HepG2 (cell line): Measurements from ENCODE around the gene ZNRF3. TPM values are rescaled to one million over a fixed set of nuclear protein-coding genes. Genes with fewer than 3 reads are reported as not detected.

Experiments used
- E2F2 ChIP-seq: sonication (generic); formaldehyde crosslinking; IDR thresholded peaks from 2 replicates; pipeline ENCODE4 v1.4.0; 2020; ENCODE audit warnings: missing genetic modification reagents, borderline replicate concordance
- ELF1 ChIP-seq: sonication (generic); formaldehyde crosslinking; IDR thresholded peaks from 2 replicates; pipeline ENCODE4 v1.4.0; 2020; ENCODE audit warnings: missing genetic modification reagents
- EZH2 ChIP-seq: conservative IDR thresholded peaks from 2 replicates; pipeline ENCODE4 v1.6.1; 2012; ENCODE audit warnings: mild to moderate bottlenecking, low read depth, low read length, moderate library complexity
- GATA4 ChIP-seq: sonication (generic); IDR thresholded peaks from 2 replicates; pipeline ENCODE4 v1.6.1; 2016; ENCODE audit warnings: antibody characterized with exemption, low read depth, borderline replicate concordance
- GMEB1 ChIP-seq: sonication (generic); formaldehyde crosslinking; IDR thresholded peaks from 2 replicates; pipeline ENCODE4 v1.5.1; 2020; ENCODE audit warnings: missing genetic modification reagents, mild to moderate bottlenecking, borderline replicate concordance
- JUND ChIP-seq: sonication (generic); formaldehyde crosslinking; IDR thresholded peaks from 2 replicates; pipeline ENCODE4 v1.8.0; 2022; ENCODE audit warnings: mild to moderate bottlenecking, missing genetic modification reagents
- MIER3 ChIP-seq: IDR thresholded peaks from 2 replicates; pipeline ENCODE4 v1.6.1; 2016; ENCODE audit warnings: missing compliant biosample characterization, borderline replicate concordance
- NBN ChIP-seq: fragments of 450-650 bp; conservative IDR thresholded peaks from 2 replicates; pipeline ENCODE4 v1.6.1; 2017
- NR2F1 ChIP-seq, 2 experiments: fragments of 450-650 bp in 1 of 2; formaldehyde crosslinking in 1 of 2; IDR thresholded peaks; 2 replicates each; pipeline versions ENCODE4 v1.5.0 to v1.6.1; 2016 to 2020; ENCODE audit warnings: mild to moderate bottlenecking in 1 of 2, missing compliant biosample characterization in 1 of 2, missing genetic modification reagents in 1 of 2, moderate library complexity in 1 of 2
- PCBP1 ChIP-seq: fragments of 200-400 bp; formaldehyde crosslinking; IDR thresholded peaks from 2 replicates; pipeline ENCODE4 v1.6.1; 2017; ENCODE audit warnings: mild to moderate bottlenecking, low read depth, low read length, borderline replicate concordance
- POLR2G ChIP-seq: fragments of 200-400 bp; formaldehyde crosslinking; IDR thresholded peaks from 2 replicates; pipeline ENCODE4 v1.6.1; 2018; ENCODE audit warnings: mild to moderate bottlenecking, low read depth, low read length, moderate library complexity
- REXO4 ChIP-seq: sonication (generic); formaldehyde crosslinking; IDR thresholded peaks from 2 replicates; pipeline ENCODE4 v1.8.0; 2022; ENCODE audit warnings: missing genetic modification reagents, mild to moderate bottlenecking, borderline replicate concordance
- SOX6 ChIP-seq, 2 experiments: fragments of 450-650 bp in 1 of 2; sonication (generic) in 1 of 2; formaldehyde crosslinking in 1 of 2; IDR thresholded peaks; 2 replicates each; pipeline versions ENCODE4 v1.4.0 to v1.6.1; 2017 to 2020; ENCODE audit warnings: antibody characterized with exemption in 1 of 2, mild to moderate bottlenecking in 1 of 2, missing genetic modification reagents in 1 of 2
- XBP1 ChIP-seq: sonication (generic); formaldehyde crosslinking; IDR thresholded peaks from 2 replicates; pipeline ENCODE4 v1.5.0; 2020; ENCODE audit warnings: missing genetic modification reagents
- ZBTB10 ChIP-seq: sonication (generic); formaldehyde crosslinking; IDR thresholded peaks from 2 replicates; pipeline ENCODE4 v1.4.0; 2020; ENCODE audit warnings: missing genetic modification reagents, borderline replicate concordance
- ZNF337 ChIP-seq: sonication (generic); formaldehyde crosslinking; IDR thresholded peaks from 2 replicates; pipeline ENCODE4 v1.5.1; 2020; ENCODE audit warnings: missing genetic modification reagents, low read depth, mild to moderate bottlenecking, borderline replicate concordance
- ZNF430 ChIP-seq: sonication (generic); formaldehyde crosslinking; IDR thresholded peaks from 2 replicates; pipeline ENCODE4 v1.9.0; 2021; ENCODE audit warnings: mild to moderate bottlenecking, missing genetic modification reagents
- ZNF740 ChIP-seq: sonication (generic); formaldehyde crosslinking; IDR thresholded peaks from 2 replicates; pipeline ENCODE4 v1.4.0; 2020; ENCODE audit warnings: missing genetic modification reagents
- polyA plus RNA-seq, 8 experiments: library from polyadenylated mRNA; depleted of rRNA in 3 of 8; stranded (reverse) in 7 of 8; unstranded in 1 of 8; fragments of >200 nt; fragmentation: Illumina TruSeq in 4 of 8; extraction: Trizol in 4 of 8; gene quantifications; 2 replicates each; pipeline versions ENCODE4 v1.2.1 to v1.2.3, GENCODE V29; 2011 to 2016; ENCODE audit warnings: low read depth in 4 of 8, missing spikeins in 1 of 8, mixed read lengths in 1 of 8; ENCODE audit not compliant: insufficient read depth in 1 of 8
- total RNA-seq, 5 experiments: library from RNA; depleted of rRNA; stranded (reverse); fragments of >200 nt; fragmentation: Illumina TruSeq; extraction: Trizol; gene quantifications; 2 replicates each; pipeline ENCODE4 v1.2.3, GENCODE V29; 2016; ENCODE audit warnings: low read depth in 1 of 5
- TF ChIP-seq, protein P1 (sequence below): IDR thresholded peaks from 2 replicates; pipeline ENCODE4 v1.6.1; 2016; ENCODE audit warnings: missing compliant biosample characterization, missing genetic modification reagents, borderline replicate concordance

Gene ZNRF3
- total and polyA plus RNA-seq, 2 of the 13 experiments (the other 11 are each of a cell fraction or from before 2014, with no cell fraction given), result 20.3 to 36.7 TPM

DNA sequence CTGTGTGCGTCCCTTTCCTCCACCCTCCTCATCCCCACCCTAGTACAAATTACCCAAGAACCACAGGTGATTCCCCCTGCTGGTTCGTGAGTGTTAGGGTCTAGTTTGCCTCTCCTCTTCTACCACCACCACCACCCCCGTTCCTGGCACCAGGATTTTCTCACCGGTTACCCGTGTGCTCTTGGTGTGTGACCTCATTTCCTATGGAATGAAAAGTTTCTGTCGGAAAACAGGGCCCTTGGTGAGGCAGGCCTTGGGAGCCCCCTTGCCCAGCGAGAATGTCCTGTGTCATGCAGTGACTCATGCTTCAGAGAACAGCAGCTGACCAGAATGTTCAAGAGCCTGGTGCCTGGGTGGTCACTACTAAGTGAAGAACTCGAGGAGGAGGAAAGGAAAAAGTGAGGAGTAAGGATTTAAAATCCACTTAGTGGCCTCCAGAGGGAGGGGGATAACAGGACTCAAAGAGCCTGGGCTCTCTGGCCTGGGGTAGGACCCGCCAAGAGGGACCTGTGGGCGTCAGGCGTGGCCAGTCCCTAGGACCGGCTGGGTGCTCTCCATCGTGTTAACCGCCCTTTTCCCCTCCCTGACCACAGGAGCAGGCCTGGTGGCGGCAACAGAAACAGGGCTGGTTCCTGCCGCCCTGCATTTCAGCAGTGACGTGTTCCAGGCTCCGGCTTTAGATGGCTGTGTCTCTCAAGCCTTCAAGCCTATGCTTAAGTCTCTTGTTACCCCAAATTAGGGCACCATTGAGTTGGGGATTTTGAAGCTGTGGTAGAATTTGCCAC is 148.0 kb downstream of the ZNRF3 start (continued):
- TF ChIP-seq GMEB1 (no peak), REXO4 (CRISPR knock-in tag) (no peak), POLR2G (no peak), EZH2 (no peak), GATA4 (no peak), ELF1 (CRISPR knock-in tag) (no peak), ZNF337 (no peak), NBN (no peak), E2F2 (CRISPR knock-in tag) (no peak), JUND (CRISPR knock-in tag) (peak; percentile 82), ZBTB10 (no peak), XBP1 (CRISPR knock-in tag) (no peak), NR2F1 (CRISPR knock-in tag; IDR thresholded peaks at IDR 0.05) (no peak), ZNF430 (CRISPR knock-in tag) (no peak), ZNF740 (CRISPR knock-in tag) (no peak), SOX6 (IDR thresholded peaks at IDR 0.05) (no peak), SOX6 (CRISPR knock-in tag; IDR thresholded peaks at IDR 0.05) (no peak), MIER3 (CRISPR knock-in tag) (no peak), PCBP1 (no peak)
- TF ChIP-seq, protein P1, sequence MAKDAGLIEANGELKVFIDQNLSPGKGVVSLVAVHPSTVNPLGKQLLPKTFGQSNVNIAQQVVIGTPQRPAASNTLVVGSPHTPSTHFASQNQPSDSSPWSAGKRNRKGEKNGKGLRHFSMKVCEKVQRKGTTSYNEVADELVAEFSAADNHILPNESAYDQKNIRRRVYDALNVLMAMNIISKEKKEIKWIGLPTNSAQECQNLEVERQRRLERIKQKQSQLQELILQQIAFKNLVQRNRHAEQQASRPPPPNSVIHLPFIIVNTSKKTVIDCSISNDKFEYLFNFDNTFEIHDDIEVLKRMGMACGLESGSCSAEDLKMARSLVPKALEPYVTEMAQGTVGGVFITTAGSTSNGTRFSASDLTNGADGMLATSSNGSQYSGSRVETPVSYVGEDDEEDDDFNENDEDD, result peak; percentile 40; the same call in 1 of the 2 replicates
